Measurements from ENCODE around the gene CD3G.
A peak's percentile ranks its signal among the peaks of the same experiment; 100 is the strongest.
"Not testable (repeated sequence)": the region's sequence is repeated elsewhere in the genome, so short reads cannot be mapped to it uniquely, and the experiment has no call there.

The CD3G gene

DNA sequence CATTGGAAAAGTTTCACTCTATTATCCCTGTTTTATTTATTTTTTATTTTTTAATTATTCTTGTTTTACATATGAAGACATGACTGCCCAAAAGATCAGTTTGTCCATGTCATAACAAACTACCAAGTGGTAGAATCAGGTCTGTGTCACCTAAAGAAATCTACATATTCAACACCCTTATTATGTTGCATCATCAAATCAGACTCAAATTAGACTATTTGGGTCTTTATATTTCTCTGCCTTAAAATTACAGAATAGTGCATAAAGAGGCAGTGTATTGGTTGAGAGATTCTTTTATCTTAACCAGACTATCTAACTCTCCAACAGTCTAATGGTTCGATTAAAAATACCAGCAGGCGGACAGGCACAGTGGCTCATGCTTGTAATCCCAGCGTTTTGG, 38.8 kb downstream of the CD3G start:
- DNase-seq = no peak

DNA sequence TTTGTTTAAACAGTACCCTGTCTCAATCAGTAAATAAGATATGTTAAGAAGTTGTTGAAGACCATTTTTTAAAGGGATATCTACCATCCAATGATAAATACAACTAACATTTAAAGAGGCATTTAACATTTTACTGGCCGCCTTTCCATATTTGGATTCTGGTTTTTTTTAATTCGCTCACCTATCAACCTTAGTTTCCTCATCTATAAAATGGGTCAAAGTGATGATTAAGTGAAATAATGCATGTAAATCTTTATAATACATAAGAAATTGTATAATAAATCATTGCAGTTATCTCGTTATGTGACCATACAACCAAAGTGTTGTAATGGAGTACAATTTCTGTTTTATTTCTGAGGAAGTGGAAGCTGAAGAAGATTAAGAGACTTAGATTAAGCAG, 39.5 kb downstream of the CD3G start:
- DNase-seq = no peak

DNA sequence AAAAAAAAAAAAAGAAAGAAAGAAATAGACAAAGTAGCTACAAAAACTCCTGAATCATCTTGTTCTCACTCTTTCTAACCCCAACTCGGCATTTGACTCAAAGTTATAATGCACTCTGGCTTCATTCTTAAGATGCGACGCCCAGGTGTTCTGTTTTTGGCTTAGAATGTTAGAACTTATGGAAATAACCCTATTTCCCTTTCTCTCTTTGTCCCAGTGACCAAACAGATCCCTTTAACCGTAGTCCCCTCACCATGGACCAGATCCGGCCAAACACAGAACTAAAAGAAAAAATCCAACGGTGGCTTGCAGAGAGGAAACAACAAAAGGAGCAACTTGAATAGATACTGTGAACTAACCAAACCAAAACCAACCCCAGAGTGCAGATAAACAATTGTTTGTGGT, 52.0 kb downstream of the CD3G start:
- DNase-seq = no peak

GRCh38 chr11:118397448-118397847, 53.3 kb downstream of the CD3G start:
- no peak for DNase-seq

- no peak for DNase-seq
These were observed 54.8 kb downstream of the CD3G start for GRCh38 chr11:118398791-118399559.

GRCh38 chr11:118401151-118401879, 57.2 kb downstream of the CD3G start, which contains the start of gene ATP5MG:
Gene ATP5MG, plus strand, starts transcription at chr11:118401606. Its CDS starts 60 bp downstream, at chr11:118401666.
- peak; percentile 96 for DNase-seq

DNA sequence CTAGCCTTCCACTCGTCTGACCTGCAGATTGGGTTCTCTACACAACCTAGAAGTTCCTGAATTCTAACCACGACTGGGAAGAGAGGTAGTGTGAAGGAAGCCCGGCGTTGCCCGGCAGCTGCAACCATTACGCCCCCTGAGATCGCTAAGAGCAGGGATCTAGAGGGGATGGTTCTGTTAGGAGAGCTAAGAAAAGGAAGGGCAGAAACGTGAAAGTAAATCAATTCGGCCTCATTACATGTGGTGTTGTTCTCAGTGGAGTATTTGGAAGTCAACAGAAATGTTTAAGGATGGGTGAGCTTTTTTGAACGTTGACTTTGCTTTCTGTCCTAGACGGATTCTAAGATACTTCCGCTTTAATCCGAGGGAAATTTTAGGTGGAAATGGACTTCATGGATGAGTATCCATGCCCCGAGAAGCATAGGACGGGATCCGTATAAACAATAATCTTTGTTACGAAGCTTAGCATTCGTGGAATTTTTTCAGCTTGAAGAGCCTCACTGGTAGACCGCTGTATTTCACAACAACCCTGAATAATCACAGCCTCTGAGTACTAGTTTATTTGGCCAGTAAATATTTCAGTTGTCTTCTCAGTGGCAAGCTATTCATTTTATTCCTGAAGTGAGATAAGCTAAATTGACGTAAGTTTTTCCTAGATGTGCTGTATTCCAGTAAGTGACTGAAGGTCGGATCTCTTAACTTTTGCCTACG, 57.9 kb downstream of the CD3G start:
- no peak for DNase-seq

GRCh38 chr11:118402594-118402993, 58.5 kb downstream of the CD3G start:
- DNase-seq = not testable (repeated sequence)

Data from NCI-H510A treated with DMSO at 0.1 percent for 48 hours (cell line).